Measurements from ENCODE around the gene DCAF12L1. TPM values are rescaled to one million over a fixed set of nuclear protein-coding genes. Genes with fewer than 3 reads are reported as not detected.

Gene DCAF12L1
- total and polyA plus RNA-seq, 2 donors (not counting 3 experiments of a cell fraction or from before 2014, with no cell fraction given): 23.2 to 23.5 TPM

GRCh38 chrX:126550816-126551215 is 1.8 kb downstream of the DCAF12L1 start:
- H3K9me3 ChIP-seq (replicated peaks; ENCODE audit: control insufficient read depth, insufficient read depth, low read length): no peaks in the 10 kb centered on the region
- H4K20me1 ChIP-seq (replicated peaks; ENCODE audit: control insufficient read depth, extremely low read depth, insufficient read depth, low read length): no peaks in the 10 kb centered on the region
- intact Hi-C loops (cut with micrococcal nuclease) (no loop called here), dilution Hi-C loops (cut with MboI; ENCODE audit: extremely low pct_ligation_motif_present, low sequenced_read_pairs) (no loop called here)
- CTCF ChIA-PET: no interaction called here
- H3K27ac ChIP-seq (ENCODE audit: insufficient read depth, low read depth, low read length): no peak overlapping the region
- no peaks in the 10 kb centered on the region for H3K27me3 ChIP-seq (ENCODE audit: control insufficient read depth in 2 of 2, insufficient read depth in 2 of 2, low read length in 2 of 2)
- H3K36me3 ChIP-seq (ENCODE audit: control insufficient read depth in 2 of 2, extremely low read depth in 1 of 2, insufficient read depth in 2 of 2, low read length in 2 of 2): no peaks in the 10 kb centered on the region
- H2AFZ ChIP-seq (ENCODE audit: low read depth, low read length): no peak overlapping the region
- TF ChIP-seq POLR2AphosphoS5 (IDR thresholded peaks at IDR 0.05; ENCODE audit: insufficient read depth, low read depth, low read length) (no peak), POLR2A (IDR thresholded peaks at IDR 0.05; ENCODE audit: low read depth, low read length) (no peak), MAX (IDR thresholded peaks at IDR 0.05; ENCODE audit: insufficient read depth, insufficient read length) (no peak), MYC (IDR thresholded peaks at IDR 0.05; ENCODE audit: low read depth, low read length) (no peak), FOS (IDR thresholded peaks at IDR 0.05; ENCODE audit: borderline replicate concordance, insufficient read depth, low read length) (no peak), JUN (IDR thresholded peaks at IDR 0.05; ENCODE audit: borderline replicate concordance, insufficient read depth, insufficient read length, low read depth) (no peak), CTCF (IDR thresholded peaks at IDR 0.05; ENCODE audit: extremely low read depth in 1 of 2, insufficient read depth in 1 of 2, low read depth in 1 of 2, low read length in 2 of 2) (no peak), EZH2 (IDR thresholded peaks at IDR 0.05; ENCODE audit: borderline replicate concordance, low read depth, low read length, severe bottlenecking) (no peak)
- H3K79me2 ChIP-seq (ENCODE audit: control insufficient read depth, insufficient read depth, low read length): peaks cover 2% of the 10 kb centered on the region
- H3K4me3 ChIP-seq (replicated peaks in 1 of 3; ENCODE audit: insufficient read depth in 1 of 3, low read depth in 1 of 3, low read length in 3 of 3): peak overlapping the region in 1 of 3 experiments; percentile 52
- DNase-seq (ENCODE audit: low read depth, low spot score): no peak
- BruUV-seq (replicated peaks): no TSS peak
- POLR2A ChIA-PET: no interaction called here
- peaks cover 5% of the 10 kb centered on the region for H3K4me1 ChIP-seq (ENCODE audit: control insufficient read depth, extremely low read depth, insufficient read depth, low read length)
- H3K9me1 ChIP-seq (replicated peaks; ENCODE audit: control insufficient read depth, extremely low read depth, insufficient read depth, low read length): no peaks in the 10 kb centered on the region
- H3K4me2 ChIP-seq (ENCODE audit: insufficient read depth, low read length): peak overlapping the region; percentile 64
- no peak for FAIRE-seq
- H3K9ac ChIP-seq (replicated peaks; ENCODE audit: extremely low read depth, insufficient read depth, low read length): peak overlapping the region; percentile 2
